ENCODE measurements around the gene ZBTB43.
"Not testable (repeated sequence)": the region's sequence is repeated elsewhere in the genome, so short reads cannot be mapped to it uniquely, and the experiment has no call there.

Gene ZBTB43

GRCh38 chr9:126804198-126804695 is 593 bp upstream of the ZBTB43 start:
- no peaks in the 10 kb centered on the region for H3K27me3 Mint-ChIP-seq
- H3K4me1 Mint-ChIP-seq (ENCODE audit: low read depth): peaks cover 41% of the 10 kb centered on the region
- H3K36me3 Mint-ChIP-seq (ENCODE audit: low read depth): peaks cover 29% of the 10 kb centered on the region
- no peaks in the 10 kb centered on the region for H3K9me3 Mint-ChIP-seq
- DNase-seq: no peak
- peak overlapping the region; percentile 88 for H3K4me3 Mint-ChIP-seq
- H3K27ac Mint-ChIP-seq: peak overlapping the region; percentile 97

- Mint-ChIP-seq H3K4me3 (peak overlapping the region; percentile 88), H3K27me3 (no peaks in the 10 kb centered on the region), H3K4me1 (ENCODE audit: low read depth) (peaks cover 44% of the 10 kb centered on the region), H3K27ac (peak overlapping the region; percentile 97), H3K36me3 (ENCODE audit: low read depth) (peaks cover 42% of the 10 kb centered on the region), H3K9me3 (no peaks in the 10 kb centered on the region)
- peak; percentile 77 for DNase-seq
These were observed 868 bp downstream of the ZBTB43 start for GRCh38 chr9:126805554-126806262.

- no peak for DNase-seq
- Mint-ChIP-seq H3K27ac (peak overlapping the region; percentile 97), H3K4me3 (peak overlapping the region; percentile 88), H3K36me3 (ENCODE audit: low read depth) (peaks cover 45% of the 10 kb centered on the region), H3K9me3 (no peaks in the 10 kb centered on the region), H3K4me1 (ENCODE audit: low read depth) (peaks cover 44% of the 10 kb centered on the region), H3K27me3 (no peaks in the 10 kb centered on the region)
These were observed 1.5 kb downstream of the ZBTB43 start for GRCh38 chr9:126806336-126806735.

DNA sequence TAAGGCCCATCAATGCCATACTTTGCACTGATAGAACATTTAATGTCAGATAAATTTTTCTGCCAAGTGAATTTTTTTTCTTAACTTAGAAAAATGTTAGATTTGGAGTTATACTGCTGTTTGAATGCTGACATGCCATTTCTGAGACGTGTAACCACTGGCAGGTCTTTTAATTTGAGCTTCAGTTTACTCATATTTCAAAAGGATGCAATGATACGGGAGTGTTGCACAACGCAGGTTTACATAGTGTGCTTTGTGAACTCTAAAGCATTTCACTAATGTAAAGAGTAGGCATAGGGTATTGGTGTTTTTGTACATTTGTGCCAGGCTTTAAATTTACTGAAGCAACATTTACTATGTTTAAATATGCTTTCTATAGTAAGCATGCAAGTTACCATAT is 4.2 kb downstream of the ZBTB43 start:
- Mint-ChIP-seq H3K4me1 (ENCODE audit: low read depth) (peaks cover 53% of the 10 kb centered on the region), H3K4me3 (no peak overlapping the region)

DNA sequence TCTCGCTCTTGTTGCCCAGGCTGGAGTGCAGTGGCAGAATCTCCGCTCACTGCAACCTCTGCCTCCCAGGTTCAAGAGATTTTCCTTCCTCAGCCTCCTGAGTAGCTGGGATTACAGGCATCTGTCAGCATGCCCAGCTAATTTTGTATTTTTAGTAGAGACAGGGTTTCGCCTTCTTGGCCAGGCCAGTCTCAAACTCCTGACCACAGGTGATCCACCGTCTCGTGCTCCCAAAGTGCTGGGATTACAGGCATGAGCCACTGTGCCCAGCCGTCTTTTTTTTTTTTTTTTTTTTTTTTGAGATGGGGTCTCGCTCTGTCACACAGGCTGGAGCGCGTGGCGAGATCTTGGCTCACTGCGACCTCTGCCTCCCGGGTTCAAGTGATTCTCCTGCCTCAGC is 5.4 kb downstream of the ZBTB43 start:
- H3K4me3 Mint-ChIP-seq, H3K27me3 Mint-ChIP-seq, DNase-seq, H3K9me3 Mint-ChIP-seq, H3K27ac Mint-ChIP-seq: not testable (repeated sequence)
- Mint-ChIP-seq H3K36me3 (ENCODE audit: low read depth) (peaks cover 77% of the 10 kb centered on the region), H3K4me1 (ENCODE audit: low read depth) (peaks cover 50% of the 10 kb centered on the region)

More for the DNA sequence above, 4.2 kb downstream of the ZBTB43 start:
- Mint-ChIP-seq H3K36me3 (ENCODE audit: low read depth) (peaks cover 72% of the 10 kb centered on the region), H3K27ac (no peak overlapping the region), H3K27me3 (no peaks in the 10 kb centered on the region), H3K9me3 (no peaks in the 10 kb centered on the region)
- no peak for DNase-seq

- Mint-ChIP-seq H3K27ac (no peak overlapping the region), H3K27me3 (no peaks in the 10 kb centered on the region), H3K9me3 (peaks cover 10% of the 10 kb centered on the region), H3K4me3 (no peak overlapping the region), H3K4me1 (ENCODE audit: low read depth) (peaks cover 34% of the 10 kb centered on the region), H3K36me3 (ENCODE audit: low read depth) (peaks cover 89% of the 10 kb centered on the region)
- no peak for DNase-seq
These were observed 8.2 kb downstream of the ZBTB43 start for GRCh38 chr9:126813072-126813471.

DNA sequence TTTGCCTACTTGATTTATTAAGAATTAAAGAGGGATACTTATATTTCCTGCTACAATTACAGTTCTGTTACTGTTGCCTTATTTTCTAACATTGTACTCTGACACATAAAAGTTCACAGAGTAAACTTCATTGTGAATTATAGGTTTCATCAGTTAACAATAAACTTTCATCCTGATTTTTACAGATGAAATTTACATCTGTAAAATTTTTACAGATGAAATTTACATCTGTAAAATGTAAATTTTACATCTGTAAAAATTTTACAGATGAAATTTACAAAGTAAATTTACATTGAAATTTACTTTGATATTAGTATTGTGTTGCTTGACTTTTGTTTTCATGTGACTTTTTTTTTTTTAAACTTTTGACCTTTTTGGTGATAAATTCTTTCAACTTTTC is 9.3 kb downstream of the ZBTB43 start:
- no peak for DNase-seq
- H3K9me3 Mint-ChIP-seq: peaks cover 15% of the 10 kb centered on the region
- peaks cover 32% of the 10 kb centered on the region for H3K4me1 Mint-ChIP-seq (ENCODE audit: low read depth)
- H3K27ac Mint-ChIP-seq: no peak overlapping the region
- peaks cover 91% of the 10 kb centered on the region for H3K36me3 Mint-ChIP-seq (ENCODE audit: low read depth)
- no peak overlapping the region for H3K4me3 Mint-ChIP-seq
- no peaks in the 10 kb centered on the region for H3K27me3 Mint-ChIP-seq

DNA sequence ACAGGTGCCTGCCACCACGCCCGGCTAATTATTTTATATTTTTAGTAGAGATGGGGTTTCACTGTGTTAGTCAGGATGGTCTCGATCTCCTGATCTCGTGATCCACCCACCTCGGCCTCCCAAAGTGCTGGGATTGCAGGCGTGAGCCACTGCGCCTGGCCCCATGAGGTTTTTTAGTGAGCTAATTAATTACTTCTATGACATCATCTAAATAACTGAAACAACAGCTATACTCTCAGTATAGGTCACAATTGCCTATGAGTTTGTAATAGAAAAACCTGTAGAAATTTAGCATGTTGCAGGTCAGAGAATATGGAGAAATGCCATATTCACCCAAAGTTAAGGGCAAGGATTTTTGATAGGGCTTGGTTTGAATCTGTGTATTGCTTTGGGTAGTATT is 12.8 kb downstream of the ZBTB43 start:
- Mint-ChIP-seq H3K9me3 (peaks cover 22% of the 10 kb centered on the region), H3K4me1 (ENCODE audit: low read depth) (peaks cover 48% of the 10 kb centered on the region), H3K36me3 (ENCODE audit: low read depth) (peaks cover 93% of the 10 kb centered on the region)
- H3K4me3 Mint-ChIP-seq, H3K27me3 Mint-ChIP-seq, H3K27ac Mint-ChIP-seq, DNase-seq: not testable (repeated sequence)

DNA sequence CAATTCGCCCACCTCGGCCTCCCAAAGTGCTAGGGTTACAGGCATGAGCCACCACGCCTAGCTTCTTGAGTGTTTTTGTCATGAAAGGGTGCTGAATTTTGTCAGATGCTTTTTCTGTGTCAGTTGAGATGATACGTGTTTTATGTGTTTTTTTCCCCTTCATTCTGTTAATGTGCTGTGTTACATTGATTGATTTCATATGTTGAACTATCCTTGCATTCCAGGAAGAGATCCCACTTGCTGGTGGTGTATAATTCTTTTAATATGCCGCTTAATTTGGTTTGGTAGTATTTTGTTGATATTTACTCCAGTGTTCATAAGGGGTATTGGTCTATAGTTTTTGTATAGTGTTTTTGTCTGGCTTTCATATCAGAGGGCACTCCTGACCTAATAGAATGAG is 13.6 kb downstream of the ZBTB43 start:
- Mint-ChIP-seq H3K9me3 (peaks cover 22% of the 10 kb centered on the region), H3K4me1 (ENCODE audit: low read depth) (peaks cover 47% of the 10 kb centered on the region), H3K27ac (no peak overlapping the region), H3K36me3 (ENCODE audit: low read depth) (peaks cover 91% of the 10 kb centered on the region), H3K4me3 (no peak overlapping the region), H3K27me3 (no peaks in the 10 kb centered on the region)
- DNase-seq: no peak

DNA sequence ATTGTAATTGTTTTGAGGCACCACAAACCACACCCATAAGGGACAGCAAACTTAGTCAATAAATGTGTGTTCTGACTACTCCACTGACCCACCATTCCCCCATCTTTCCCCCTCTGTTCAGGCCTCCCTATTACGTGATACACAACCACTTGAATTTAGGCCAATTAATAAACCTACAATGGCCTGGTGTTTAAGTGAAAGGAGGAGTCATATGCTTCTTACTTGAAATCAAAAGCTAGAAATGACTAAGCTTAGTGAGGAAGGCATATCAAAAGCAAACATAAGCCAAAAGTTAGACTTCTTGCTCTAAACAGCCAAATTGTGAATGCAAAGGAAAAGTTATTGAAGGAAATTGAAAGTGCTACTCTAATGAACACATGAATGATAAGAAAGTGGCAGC is 14.6 kb downstream of the ZBTB43 start:
- DNase-seq: no peak
- Mint-ChIP-seq H3K27me3 (no peaks in the 10 kb centered on the region), H3K36me3 (ENCODE audit: low read depth) (peaks cover 88% of the 10 kb centered on the region), H3K27ac (peak overlapping the region; percentile 71), H3K9me3 (peaks cover 22% of the 10 kb centered on the region), H3K4me1 (ENCODE audit: low read depth) (peaks cover 50% of the 10 kb centered on the region), H3K4me3 (no peak overlapping the region)

- Mint-ChIP-seq H3K9me3 (peaks cover 12% of the 10 kb centered on the region), H3K27me3 (no peaks in the 10 kb centered on the region), H3K4me3 (no peak overlapping the region), H3K4me1 (ENCODE audit: low read depth) (peaks cover 53% of the 10 kb centered on the region), H3K27ac (no peak overlapping the region), H3K36me3 (ENCODE audit: low read depth) (peaks cover 81% of the 10 kb centered on the region)
- DNase-seq: no peak
These were observed 17.4 kb downstream of the ZBTB43 start for GRCh38 chr9:126822278-126822677.

- Mint-ChIP-seq H3K36me3 (ENCODE audit: low read depth) (peaks cover 79% of the 10 kb centered on the region), H3K4me1 (ENCODE audit: low read depth) (peaks cover 53% of the 10 kb centered on the region), H3K27me3 (no peaks in the 10 kb centered on the region)
These were observed 18.0 kb downstream of the ZBTB43 start for GRCh38 chr9:126822873-126823272.

DNA sequence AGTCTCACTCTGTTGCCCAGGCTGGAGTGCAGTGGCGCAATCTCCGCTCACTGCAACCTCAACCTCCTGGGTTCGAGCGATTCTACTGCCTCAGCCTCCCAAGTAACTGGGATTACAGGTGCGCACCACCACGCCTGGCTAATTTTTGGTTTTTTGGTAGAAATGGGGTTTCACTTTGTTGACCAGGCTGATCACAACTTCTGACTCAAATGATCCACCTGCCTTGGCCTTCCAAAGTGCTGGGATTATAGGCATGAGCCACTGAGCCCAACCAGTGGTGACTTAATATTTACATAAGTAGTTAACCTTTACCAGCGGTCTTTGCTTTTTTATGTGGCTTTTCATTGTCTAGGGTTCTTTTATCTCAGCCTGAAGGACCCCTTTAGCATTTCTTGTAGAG is 19.2 kb downstream of the ZBTB43 start:
- Mint-ChIP-seq H3K4me1 (ENCODE audit: low read depth) (peaks cover 51% of the 10 kb centered on the region), H3K36me3 (ENCODE audit: low read depth) (peaks cover 71% of the 10 kb centered on the region)
- not testable (repeated sequence) for H3K27me3 Mint-ChIP-seq, H3K9me3 Mint-ChIP-seq, H3K27ac Mint-ChIP-seq, H3K4me3 Mint-ChIP-seq, DNase-seq

More at GRCh38 chr9:126822873-126823272, 18.0 kb downstream of the ZBTB43 start:
- Mint-ChIP-seq H3K9me3 (peaks cover 12% of the 10 kb centered on the region), H3K4me3 (no peak overlapping the region), H3K27ac (no peak overlapping the region)
- no peak for DNase-seq

- H3K4me3 Mint-ChIP-seq: no peak overlapping the region
- no peak for DNase-seq
- H3K9me3 Mint-ChIP-seq: no peaks in the 10 kb centered on the region
- H3K36me3 Mint-ChIP-seq (ENCODE audit: low read depth): peaks cover 63% of the 10 kb centered on the region
- H3K4me1 Mint-ChIP-seq (ENCODE audit: low read depth): peaks cover 35% of the 10 kb centered on the region
- no peaks in the 10 kb centered on the region for H3K27me3 Mint-ChIP-seq
- H3K27ac Mint-ChIP-seq: no peak overlapping the region
These were observed 22.4 kb downstream of the ZBTB43 start for GRCh38 chr9:126827227-126827626.

DNA sequence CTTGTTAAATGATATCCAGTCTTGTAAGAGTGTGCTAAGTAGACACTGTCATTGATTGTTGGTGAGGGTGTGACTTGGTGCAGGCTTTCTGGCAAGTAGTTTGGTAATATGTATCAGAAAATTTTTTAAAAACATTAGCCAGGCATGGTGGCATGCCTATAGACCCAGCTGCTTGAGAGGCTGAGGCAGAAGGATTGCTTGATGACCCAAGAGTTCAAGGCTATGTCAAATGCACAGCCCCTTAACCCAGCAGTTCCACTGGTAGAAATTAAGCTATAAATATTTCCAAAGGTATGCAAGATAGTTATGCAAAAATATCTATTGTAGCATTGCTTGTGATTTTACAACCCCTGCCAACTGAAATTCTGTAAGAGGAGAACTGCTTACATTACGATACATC is 24.2 kb downstream of the ZBTB43 start:
- no peaks in the 10 kb centered on the region for H3K27me3 Mint-ChIP-seq
- DNase-seq: no peak
- peaks cover 33% of the 10 kb centered on the region for H3K4me1 Mint-ChIP-seq (ENCODE audit: low read depth)
- H3K9me3 Mint-ChIP-seq: no peaks in the 10 kb centered on the region
- H3K27ac Mint-ChIP-seq: no peak overlapping the region
- H3K4me3 Mint-ChIP-seq: no peak overlapping the region
- H3K36me3 Mint-ChIP-seq (ENCODE audit: low read depth): peaks cover 68% of the 10 kb centered on the region
